GM19395 (cell line): Measurements from ENCODE around the gene RTP2.
"Not testable (repeated sequence)": the region's sequence is repeated elsewhere in the genome, so short reads cannot be mapped to it uniquely, and the experiment has no call there.

ENCODE experiments used
- ATAC-seq: cut with Tn5 transposase; IDR thresholded peaks from one replicate; pipeline ENCODE4 v1.9.1; 2021; ENCODE audit warnings: mild to moderate bottlenecking, moderate library complexity; ENCODE audit not compliant: unreplicated experiment

Gene RTP2

DNA sequence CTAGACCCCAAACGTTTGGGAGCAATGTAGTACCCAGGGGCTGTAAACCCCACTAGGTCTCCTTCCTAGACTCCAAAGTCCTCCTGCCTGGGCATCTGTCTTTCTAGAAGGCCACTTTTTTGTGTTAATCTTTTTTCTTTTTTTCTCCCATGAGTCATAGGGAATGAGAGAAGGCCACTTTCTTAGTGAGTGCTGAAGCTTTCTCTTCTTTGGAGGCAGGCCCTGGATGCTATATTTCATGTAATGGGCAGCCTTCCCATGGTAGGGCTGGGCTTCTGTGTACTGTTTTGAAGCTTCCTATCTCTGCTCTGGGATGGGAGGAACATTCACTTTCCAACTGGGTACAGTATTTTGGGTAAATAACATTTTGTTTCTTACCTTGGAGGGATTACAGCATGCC is 15.2 kb upstream of the RTP2 start:
- no peak for ATAC-seq

DNA sequence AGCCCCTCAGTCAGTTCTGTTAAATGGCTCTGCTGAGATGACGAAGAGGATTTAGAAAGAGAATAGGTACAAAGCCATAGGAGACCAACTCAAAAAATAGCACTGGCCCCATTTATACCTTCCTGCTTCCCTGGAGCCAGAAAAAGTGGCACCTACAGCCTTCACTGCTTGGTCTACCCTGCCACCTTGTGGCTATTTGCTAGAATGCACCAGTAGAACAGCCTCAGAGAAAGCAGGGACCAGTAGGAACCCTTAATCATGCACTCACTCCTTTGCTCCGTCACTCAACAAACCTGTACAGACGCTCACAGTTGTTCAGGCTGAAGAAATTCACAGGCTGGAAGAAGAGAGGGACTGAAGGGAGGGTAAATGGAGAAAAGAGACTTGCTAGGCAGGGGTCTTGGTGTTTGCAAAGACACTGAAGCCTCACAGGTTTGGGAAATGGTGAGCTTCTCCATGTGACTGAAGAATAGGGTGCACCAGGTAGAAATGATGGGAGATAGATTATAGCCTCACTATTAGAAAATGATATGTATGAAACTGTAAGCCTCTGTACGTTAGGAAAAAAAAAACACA is 12.1 kb upstream of the RTP2 start:
- ATAC-seq: peak; percentile 93

DNA sequence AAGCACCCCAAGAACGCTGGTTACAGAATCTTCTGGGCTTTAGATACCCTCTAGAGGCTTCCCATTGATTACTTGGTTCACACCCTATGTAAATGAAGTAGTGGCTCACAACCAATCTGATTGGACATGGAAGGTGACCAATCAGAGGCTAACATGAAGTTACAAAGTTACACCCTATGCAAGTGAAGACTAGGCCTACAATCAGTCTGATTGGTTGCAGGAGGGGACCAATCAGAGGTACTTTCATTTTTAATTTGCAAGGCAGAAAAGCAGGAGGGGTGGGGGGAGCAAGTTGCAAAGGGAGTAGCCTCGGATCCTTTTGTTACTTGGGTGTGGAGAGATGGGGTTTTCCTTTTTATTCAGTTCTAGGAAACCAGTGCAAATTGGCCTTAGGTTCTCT is 11.1 kb upstream of the RTP2 start:
- ATAC-seq: peak; percentile 60

DNA sequence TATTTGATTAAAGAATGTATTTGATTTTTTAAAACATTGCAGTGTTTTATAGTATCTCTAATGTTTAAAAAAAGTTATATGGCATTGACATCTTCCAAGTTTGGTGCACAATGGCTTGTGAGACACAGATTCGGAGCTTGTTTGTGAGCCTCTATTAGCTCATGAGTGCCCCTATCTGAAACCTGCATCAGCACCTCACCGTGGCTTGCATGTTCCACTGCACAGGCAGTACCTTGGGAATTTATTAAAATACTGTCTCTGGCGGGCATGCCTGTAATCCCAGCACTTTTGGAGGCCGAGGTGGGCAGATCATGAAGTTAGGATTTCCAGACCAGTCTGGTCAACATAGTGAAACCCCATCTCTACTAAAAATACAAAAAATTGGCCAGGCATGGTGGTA is 6.8 kb upstream of the RTP2 start:
- no peak for ATAC-seq

DNA sequence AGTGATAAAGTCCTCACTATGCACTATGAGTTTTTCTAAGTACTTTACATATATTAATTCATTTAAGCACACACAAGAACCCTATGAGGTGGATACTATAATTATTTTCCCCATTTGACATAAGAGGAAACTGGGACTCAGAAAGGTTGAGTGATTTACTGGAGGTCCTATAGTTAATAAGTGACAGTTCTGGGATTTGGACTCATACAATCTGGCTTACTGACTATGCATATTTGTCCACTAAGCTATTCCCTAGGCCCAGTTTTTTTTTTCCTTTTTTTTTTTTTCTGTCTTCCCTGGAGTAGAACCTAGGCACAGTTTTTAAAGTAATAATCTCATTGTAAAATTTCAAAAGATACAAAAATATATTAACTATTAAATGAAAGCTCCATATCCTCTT is 6.3 kb upstream of the RTP2 start:
- ATAC-seq: no peak

DNA sequence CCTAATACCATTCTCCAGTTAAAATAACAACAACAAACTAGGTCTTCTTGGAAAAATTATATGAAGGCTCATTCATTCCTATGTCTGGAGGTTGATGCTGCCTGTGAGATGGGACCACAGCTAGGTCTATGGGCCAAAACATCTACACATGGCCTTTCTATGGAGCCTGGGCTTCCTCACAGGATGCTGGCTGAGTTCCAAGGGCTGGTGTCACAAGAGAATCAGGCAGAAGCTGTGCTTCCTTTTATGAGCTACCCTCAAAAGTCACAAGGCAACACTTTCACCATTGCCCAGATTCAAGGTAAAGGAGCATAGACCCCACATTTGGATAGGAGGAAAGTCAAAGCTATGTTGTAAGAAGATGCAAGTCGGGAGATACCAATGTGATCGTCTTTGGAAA is 4.6 kb upstream of the RTP2 start:
- ATAC-seq: no peak

DNA sequence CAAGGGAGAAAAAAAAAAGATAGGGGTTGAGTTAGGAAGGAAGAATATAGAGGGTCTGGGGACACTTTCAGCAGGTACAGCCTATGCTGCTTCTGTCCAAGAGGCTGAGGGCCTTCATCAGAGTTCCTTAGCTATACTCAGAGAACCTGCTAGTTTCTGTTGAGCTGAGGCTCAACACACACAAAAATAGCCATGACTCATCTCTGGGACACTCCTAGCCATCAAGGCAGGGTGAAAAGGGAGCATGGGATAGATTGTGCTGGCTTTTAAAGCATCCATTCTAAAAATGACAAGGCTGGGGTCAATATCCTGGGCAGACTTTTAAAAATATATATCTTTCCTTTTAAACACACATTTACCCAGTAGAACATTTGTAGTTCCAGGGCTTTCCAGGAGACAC is 2.8 kb upstream of the RTP2 start:
- no peak for ATAC-seq

DNA sequence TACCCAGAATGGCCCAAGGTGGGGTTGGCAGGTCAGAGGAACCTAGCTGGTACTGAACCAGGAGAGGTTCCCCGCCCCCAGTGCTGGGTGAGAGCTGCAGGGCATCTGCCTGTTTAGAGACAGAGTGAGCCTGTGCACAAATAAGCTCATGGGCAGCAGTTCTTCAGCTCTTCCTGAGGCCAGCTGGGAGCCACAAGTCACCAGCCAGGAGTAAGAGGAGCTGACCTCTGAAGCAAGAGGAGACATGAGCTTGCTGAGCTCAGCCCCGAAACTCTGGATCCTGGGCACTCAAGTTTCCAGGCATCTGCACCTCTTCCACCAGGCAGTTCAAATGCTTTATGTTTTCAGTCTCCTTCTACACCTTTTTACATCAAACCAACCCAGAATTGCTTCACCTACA is 2.1 kb downstream of the RTP2 start:
- ATAC-seq: no peak

DNA sequence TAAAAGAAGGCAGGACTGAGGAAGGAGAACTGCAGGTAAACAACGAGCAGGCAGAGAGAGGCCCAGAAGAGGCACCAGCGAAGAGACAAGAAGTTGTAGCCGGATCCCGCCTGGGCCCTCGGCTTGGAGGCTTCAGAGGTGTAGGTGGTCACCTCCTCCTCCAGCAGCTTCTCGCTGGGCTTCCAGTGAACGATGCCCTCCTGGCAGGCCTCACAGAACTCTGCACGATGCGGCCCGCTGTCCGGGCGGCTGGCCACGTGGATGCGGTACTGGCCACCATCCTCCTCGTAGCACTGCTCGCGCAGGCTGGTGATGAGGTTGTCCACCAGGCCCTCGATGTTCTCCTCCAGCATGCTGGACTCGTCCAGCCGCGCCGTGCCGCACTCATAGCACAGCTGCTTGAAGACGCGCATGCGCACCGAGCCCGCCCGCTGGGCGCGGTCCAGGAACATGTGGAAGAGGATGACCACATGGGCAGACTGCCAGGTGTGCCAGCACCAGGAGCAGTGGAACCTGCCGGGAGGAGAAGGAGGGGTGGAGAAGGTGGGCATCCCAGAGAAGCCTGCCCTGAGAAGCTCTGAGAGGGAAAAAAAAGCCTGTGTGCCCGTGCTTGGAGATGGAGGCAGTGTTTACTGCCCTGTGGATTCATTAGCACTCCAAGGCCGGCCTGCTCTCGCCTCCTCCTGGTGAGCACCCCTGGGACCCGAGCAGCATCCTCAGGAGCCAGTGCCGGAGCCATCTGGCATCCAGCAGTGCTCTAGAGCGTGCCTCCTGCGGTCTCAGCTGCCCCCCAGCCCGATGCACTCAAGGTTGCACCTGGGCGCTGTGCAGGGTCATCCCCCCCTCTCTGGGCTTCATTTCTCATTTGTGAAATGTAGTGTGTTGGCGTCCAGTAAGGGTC is 3.6 kb downstream of the RTP2 start:
- no peak for ATAC-seq

DNA sequence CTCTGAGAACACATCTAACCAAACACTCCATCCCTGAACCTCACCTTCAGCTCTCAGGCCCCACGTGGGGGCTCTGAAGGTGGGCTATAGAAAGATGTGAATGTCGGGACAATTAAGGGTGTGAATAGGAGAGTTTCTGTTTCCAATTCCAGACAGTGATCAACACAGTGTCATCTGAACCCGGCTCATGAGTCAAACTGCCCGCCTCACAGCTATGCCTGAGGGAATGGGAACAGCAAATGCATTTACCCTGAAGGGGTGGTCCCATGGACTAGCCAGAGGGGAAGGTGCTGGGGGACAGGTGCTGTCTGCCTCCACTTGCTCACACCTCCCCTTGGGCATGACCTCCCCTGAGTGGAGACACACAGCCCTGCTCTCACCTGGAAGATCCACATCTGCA is 6.3 kb downstream of the RTP2 start:
- no peak for ATAC-seq

DNA sequence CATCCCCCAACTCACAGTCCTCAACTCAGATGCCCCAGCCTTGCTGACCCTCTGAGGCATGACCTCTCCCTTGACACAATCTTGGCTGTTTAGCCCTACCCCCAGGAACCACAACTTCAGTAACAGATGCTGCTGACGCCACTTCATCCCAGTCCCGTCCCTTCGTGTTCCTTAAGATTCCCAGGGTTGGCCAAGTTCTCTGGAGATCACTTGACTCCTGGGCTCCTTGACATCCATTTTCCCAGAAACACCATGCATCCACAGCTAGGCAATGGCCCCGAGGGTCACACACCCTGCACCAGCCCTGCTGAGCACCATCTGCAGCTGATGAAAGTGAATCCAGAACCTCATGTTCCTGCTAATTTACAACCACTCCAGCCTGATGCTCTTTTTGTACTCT is 6.9 kb downstream of the RTP2 start:
- no peak for ATAC-seq

DNA sequence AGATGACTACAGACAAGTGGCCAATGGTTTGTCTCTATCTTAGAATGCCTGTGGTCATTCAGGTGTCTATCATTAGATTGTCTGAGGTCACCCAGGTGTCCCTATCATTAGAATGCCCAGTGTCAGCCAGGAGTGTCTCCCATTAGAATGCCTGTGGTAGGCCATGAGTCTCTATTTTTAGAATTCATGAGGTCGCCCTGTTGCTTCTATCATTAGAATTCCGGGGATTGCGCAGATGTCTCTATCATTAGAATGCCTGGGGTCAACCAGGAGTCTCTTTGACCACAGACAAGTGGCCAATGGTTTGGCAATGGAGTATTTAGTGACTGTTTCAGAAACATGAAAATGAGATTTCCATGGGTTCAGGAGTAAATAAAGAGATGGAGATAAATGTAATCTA is 7.6 kb downstream of the RTP2 start:
- ATAC-seq: no peak

DNA sequence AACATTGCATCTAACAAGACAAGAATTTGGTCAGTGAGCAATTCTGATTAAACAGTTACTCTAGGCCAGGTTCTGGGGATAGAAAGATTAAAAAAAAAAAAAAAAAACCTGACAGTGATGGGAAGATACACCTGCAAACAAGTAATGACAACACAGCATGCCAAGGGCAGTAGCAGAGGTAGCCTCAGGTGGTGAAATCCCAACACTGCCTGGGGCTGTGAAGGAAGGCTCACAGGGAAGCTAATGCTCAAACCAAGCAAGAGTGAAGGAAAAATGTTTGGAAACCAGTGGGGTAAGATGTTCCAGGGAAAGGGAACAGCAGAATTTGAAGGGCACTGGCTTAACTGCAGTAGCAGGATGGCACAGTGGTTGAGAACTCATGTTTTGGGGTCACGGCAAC is 8.9 kb downstream of the RTP2 start:
- no peak for ATAC-seq

DNA sequence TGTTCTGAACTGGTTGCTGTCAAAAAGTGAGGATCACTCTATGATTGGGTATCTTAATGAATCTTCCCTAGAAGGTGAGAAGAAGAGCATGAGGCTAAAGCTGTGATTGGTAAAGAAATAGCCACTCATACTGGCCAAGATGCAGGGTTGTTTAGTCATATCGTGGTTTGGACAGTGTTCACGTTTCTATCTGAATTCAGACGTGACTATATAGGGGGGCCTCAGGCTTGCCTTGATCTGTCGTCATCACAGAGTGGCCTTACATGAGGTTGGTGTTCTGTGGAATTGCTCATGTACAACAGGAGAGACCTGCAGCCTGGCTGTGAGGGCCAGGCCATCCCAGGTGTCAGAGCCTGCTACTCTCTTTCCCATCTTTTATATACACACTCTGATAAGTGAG is 12.4 kb downstream of the RTP2 start:
- ATAC-seq: no peak

DNA sequence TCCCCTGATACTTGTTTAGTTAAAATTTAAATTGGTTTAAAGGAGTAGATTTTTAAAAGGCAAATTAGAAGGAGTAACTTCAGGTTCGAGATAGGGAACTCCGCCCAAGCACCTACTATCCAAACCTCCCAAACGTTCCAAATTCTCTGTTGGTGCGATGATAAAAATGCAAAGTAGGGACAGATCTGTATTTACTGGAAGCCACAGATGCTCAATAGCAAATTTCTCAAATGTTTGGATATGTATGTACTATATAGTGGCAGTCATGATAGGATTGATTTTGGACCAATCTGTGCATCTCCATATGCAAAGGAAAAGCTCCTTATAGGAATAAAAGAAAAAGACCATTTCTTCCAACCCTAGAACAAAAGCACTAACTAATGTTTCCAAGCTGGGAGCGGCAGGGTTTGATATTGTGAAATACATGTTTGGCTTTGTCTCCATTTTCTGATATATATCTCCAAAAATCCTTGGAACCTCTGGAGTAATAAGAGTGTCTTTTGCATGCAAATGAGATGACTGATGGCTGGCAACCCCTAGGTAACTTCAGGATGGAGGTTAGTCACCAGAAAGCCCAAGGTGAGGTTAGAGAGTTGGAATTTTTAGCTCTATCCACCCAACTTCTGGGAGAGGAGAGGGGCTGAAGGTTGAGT is 15.6 kb downstream of the RTP2 start:
- no peak for ATAC-seq

DNA sequence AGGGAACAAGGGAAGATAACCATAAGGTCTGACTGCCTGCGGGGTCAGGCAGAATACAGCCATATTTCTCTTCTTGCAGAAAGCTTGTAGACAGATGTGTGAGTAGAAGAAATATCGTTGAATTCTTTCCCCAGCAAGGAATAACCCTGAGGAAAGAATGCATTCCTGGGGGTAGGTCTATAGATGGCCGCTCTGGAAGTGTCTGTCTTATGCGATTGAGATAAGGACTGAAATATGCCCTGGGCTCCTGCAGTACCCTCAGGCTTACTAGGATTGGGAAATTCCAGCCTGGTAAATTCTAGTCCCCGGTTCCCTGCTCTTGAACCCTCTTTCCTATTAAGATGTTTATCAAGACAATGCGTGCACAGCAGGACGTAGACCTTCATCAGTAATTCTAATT is 16.4 kb downstream of the RTP2 start:
- ATAC-seq: no peak

DNA sequence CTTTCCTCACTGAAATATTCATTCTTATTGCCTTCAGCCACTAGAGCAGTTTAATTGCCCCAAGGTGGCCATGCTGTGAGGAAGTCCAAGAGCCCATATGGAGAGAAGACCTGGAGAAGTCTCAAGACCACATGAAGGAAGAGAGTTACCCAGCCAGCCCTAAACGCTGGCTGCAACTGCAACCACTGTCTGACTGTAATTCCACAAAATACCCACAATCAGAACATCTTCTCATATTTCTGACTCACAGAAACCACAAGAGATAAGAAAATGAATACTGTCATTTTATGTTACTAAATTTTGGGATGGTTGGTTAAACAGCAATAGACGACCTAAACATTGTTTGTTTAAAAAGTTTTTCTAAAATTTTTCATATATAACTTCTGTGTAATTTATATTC is 17.5 kb downstream of the RTP2 start:
- no peak for ATAC-seq

DNA sequence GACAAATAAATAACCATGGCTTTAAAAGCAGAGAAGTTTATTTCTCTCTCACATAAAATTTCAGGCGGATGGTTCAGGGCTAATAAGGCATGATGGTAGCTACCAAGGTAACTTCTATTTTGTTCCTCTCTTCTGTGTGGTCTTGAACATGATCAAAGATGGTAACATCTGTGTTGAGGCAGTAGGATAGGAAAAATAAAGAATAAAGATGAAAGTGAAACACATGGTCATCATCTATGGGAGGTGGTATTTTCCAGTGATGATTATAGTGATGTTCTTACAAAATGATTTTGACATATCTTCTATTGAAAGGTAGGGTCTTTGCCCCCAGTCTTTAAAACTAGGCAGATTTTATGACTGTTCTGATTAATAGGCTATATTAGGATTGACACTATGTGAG is 17.9 kb downstream of the RTP2 start:
- ATAC-seq: no peak

DNA sequence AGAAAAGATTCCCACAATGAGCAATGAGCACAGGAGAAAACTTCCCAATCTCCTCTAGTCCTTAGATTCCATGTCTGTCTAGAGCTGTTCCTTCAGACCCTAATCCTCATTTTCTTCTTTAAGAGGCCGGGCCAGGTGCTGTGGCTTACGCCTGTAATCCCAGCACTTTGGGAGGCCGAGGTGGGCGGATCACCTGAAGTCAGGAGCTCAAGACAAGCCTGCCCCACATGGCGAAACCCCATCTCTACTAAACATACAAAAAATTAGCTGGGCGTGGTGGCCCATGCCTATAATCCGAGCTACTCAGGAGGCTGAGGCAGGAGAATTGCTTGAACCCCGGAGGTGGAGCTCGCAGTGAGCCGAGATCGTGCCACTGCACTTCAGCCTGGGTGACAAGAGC is 20.6 kb downstream of the RTP2 start:
- ATAC-seq: not testable (repeated sequence)

DNA sequence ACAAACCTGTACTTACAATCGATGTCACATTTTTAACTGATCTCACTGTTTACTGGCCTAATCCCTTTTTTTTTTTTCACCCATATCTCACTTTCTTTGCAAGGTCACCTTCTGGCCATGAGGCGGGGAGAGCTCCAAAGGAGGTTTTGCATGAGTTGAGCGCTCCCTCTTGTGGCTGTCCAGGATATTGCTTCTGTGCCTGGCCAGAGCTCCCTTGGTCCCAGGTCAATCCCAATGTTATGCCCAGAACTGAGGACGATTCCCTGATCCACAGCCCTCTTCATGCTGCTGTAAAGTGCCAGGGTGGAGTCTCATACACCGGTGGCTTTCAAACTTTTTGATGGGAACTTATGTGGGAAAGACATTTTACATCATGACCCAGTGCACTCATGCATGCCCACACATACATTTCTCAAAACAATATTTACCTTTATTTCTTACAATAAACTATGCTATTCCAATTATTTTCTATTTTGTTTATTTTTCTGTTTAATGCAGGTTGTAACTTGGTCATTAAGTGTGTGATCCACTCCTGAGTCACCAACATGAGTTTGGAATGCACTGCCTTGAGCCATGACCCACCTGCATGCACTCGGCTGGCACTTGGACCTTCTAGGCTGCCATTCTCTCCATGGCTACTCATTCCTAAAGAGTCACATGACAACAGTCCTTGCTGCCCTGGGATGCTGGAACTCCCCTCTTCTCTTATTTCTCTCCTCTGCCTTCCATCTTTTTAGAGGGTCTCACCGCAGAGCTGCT is 22.5 kb downstream of the RTP2 start:
- peak; percentile 85 for ATAC-seq

DNA sequence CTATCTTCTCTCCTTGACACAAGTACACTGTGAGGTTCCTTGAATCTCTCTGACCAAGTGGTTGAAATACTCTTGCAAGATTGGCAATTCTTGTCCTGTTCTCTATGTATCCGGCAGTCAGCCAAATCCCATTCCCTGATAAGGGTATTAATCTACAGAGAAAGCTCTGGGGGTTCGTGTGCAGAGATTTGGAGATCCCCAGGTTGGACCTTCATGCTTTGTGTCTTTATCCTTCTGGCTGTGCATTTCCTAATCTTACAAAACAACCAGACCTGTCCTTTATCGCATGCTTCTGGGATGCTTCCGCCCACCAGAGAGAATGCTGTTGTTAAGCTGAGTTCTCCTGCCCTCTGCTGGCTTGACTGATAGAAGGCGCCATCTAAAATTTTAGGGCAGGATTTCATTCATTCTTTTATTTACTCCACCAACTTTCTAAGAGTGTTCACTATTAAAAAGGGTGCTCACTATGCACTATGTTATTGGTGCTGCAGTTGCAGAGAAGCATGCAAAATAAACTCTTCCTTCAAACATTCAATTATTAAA is 23.6 kb downstream of the RTP2 start:
- ATAC-seq: no peak
